Subcutaneous abdominal adipose tissue (tissue), 5 donors: ENCODE data around the gene ARMC3.

Experiments used
- H3K27ac ChIP-seq: one replicate; pipeline ENCODE4 v1.7.0; 2013; ENCODE audit warnings: low read depth, mild to moderate bottlenecking, inconsistent platforms, low read length, moderate library complexity
- H3K27me3 ChIP-seq, 5 donors: one replicate each; pipeline ENCODE4 v1.7.0; 2013; ENCODE audit warnings: low read length in 5 of 5, inconsistent platforms in 1 of 5; ENCODE audit not compliant: control insufficient read depth in 5 of 5, insufficient read depth in 4 of 5
- H3K36me3 ChIP-seq, 5 donors: one replicate each; pipeline ENCODE4 v1.7.0; 2013; ENCODE audit warnings: low read length in 5 of 5; ENCODE audit not compliant: control insufficient read depth in 5 of 5, insufficient read depth in 5 of 5
- H3K4me1 ChIP-seq, 5 donors: one replicate each; pipeline ENCODE4 v1.7.0; 2013; ENCODE audit warnings: low read length in 5 of 5, mild to moderate bottlenecking in 3 of 5, moderate library complexity in 1 of 5; ENCODE audit not compliant: control insufficient read depth in 5 of 5, insufficient read depth in 5 of 5
- H3K4me3 ChIP-seq, 5 donors: one replicate each; pipeline ENCODE4 v1.7.0; 2013; ENCODE audit warnings: low read length in 5 of 5, low read depth in 1 of 5
- H3K9ac ChIP-seq, 5 donors: one replicate each; pipeline ENCODE4 v1.7.0; 2013; ENCODE audit warnings: low read length in 5 of 5, mild to moderate bottlenecking in 4 of 5, moderate library complexity in 3 of 5
- H3K9me3 ChIP-seq, 5 donors: one replicate each; pipeline ENCODE4 v1.7.0; 2013; ENCODE audit warnings: low read length in 5 of 5; ENCODE audit not compliant: control insufficient read depth in 5 of 5
- donor health status: healthy.
- donor health status: healthy.
- donor health status: healthy.
- donor health status: healthy.
- donor health status: healthy.

ARMC3 gene

DNA sequence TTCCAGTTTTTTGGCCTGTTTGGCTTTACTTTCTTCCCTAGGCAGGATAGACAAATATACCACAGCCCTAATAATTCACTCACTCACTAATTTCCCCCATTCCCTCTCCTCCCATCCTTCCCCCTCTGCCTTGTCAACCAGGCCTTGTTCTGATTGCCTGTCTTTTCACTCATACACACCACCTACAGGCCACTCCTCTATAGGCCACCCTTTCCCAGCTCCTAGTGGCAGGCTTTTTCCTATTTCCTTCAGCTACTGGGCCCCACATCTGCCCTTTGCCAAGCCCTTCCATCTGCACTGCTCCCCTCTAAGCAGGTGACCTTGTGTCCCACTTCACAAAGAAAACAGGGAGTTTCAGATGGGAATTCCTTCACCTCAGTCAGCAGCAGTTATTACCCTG lies 107.7 kb downstream of the ARMC3 start:
- Histone ChIP-seq H3K27ac (no peak overlapping the region), H3K9ac (no peak overlapping the region), H3K4me1 (peaks cover 0 to 2% (median 0%) of the 10 kb centered on the region in 5 donors), H3K9me3 (peaks cover 2 to 8% (median 4%) of the 10 kb centered on the region in 5 donors), H3K36me3 (no peaks in the 10 kb centered on the region), H3K4me3 (no peak overlapping the region), H3K27me3 (no peaks in the 10 kb centered on the region)

DNA sequence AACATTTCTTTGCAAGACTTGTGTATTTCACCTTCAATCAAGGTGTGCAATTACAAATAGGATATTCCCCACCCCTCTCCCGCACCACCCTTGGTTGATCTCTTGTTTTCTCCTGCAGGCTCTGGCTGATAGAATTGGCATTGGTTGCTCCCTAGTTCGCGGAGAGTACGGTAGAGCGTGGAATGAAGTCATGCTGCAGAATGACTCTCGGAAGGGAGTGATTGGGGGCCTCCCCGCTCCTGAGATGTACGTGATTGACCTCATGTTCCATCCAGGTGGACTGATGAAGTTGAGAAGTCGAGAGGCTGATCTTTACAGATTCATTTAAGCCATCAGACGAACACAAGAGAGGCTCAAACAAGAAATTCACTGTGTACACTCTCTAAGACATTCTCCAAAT lies 109.3 kb downstream of the ARMC3 start:
- H3K9ac ChIP-seq: no peak overlapping the region
- H3K36me3 ChIP-seq: no peaks in the 10 kb centered on the region
- no peak overlapping the region for H3K27ac ChIP-seq
- H3K9me3 ChIP-seq: peaks cover 2 to 8% (median 4%) of the 10 kb centered on the region in 5 donors
- peaks cover 0 to 2% (median 0%) of the 10 kb centered on the region in 5 donors for H3K4me1 ChIP-seq
- H3K27me3 ChIP-seq: no peaks in the 10 kb centered on the region
- no peak overlapping the region for H3K4me3 ChIP-seq

GRCh38 chr10:23037561-23037960 lies 109.7 kb downstream of the ARMC3 start:
- peaks cover 2 to 8% (median 5%) of the 10 kb centered on the region in 5 donors for H3K9me3 ChIP-seq
- H3K27ac ChIP-seq: no peak overlapping the region
- H3K4me1 ChIP-seq: peaks cover 0 to 2% (median 0%) of the 10 kb centered on the region in 5 donors
- H3K36me3 ChIP-seq: no peaks in the 10 kb centered on the region
- H3K9ac ChIP-seq: no peak overlapping the region
- no peak overlapping the region for H3K4me3 ChIP-seq
- H3K27me3 ChIP-seq: no peaks in the 10 kb centered on the region

GRCh38 chr10:23038172-23038571 lies 110.3 kb downstream of the ARMC3 start:
- Histone ChIP-seq H3K9me3 (peaks cover 2 to 12% (median 5%) of the 10 kb centered on the region in 5 donors), H3K4me1 (peaks cover 0 to 2% (median 0%) of the 10 kb centered on the region in 5 donors)

GRCh38 chr10:23040002-23040401 lies 112.1 kb downstream of the ARMC3 start:
- Histone ChIP-seq H3K9me3 (peaks cover 2 to 12% (median 3%) of the 10 kb centered on the region in 5 donors), H3K27ac (no peak overlapping the region), H3K27me3 (no peaks in the 10 kb centered on the region), H3K4me1 (peaks cover 0 to 2% (median 0%) of the 10 kb centered on the region in 5 donors), H3K4me3 (no peak overlapping the region), H3K9ac (no peak overlapping the region), H3K36me3 (no peaks in the 10 kb centered on the region)

More at GRCh38 chr10:23038172-23038571, 110.3 kb downstream of the ARMC3 start:
- Histone ChIP-seq H3K27me3 (no peaks in the 10 kb centered on the region), H3K27ac (no peak overlapping the region), H3K9ac (no peak overlapping the region), H3K36me3 (no peaks in the 10 kb centered on the region), H3K4me3 (no peak overlapping the region)

GRCh38 chr10:23046027-23046426 lies 118.2 kb downstream of the ARMC3 start:
- Histone ChIP-seq H3K4me3 (no peak overlapping the region), H3K4me1 (no peaks in the 10 kb centered on the region), H3K27ac (no peak overlapping the region), H3K36me3 (no peaks in the 10 kb centered on the region), H3K9ac (no peak overlapping the region), H3K9me3 (peaks cover 0 to 8% (median 0%) of the 10 kb centered on the region in 5 donors), H3K27me3 (no peaks in the 10 kb centered on the region)

DNA sequence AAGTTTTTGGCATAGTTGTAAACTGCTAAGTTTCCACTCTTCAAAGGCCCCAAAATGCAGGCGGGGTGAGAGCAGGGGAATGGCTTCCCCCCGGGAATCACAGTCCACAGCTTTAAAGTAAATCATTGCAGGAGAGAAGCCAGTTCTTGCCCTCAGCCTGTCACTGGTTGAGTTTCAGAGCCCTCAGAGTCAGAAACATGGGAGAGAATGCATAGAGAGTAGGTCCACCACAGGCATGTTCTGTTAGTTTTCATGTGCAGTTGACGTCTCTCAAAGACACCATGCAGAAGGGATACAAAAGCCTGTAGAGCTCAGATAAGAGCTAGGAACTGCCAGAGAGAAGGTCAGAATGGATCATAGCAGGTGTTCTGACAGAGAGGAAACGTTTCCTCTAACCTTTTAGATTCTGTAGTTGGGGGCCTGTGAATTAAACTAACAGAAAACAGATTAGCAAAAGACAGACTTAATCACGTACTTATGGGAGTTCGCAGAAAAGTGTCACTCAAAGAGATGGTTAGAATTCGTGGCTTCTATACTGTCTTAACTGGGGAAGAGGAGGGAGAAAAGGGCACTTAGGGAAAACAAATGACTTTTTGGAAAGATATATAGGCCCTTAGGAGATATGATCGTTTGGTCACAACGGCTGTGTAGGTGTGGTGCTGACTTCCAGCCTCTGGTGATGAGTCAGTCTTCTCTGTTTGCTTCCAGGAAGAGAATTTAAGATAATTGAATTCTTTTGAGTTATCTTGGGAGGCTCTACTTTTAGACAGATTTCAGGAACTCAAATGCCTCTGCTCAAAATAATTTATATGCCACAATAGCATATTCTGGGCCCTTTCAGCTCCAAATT lies 119.6 kb downstream of the ARMC3 start:
- Histone ChIP-seq H3K4me1 (no peaks in the 10 kb centered on the region), H3K4me3 (no peak overlapping the region), H3K9ac (no peak overlapping the region), H3K27ac (no peak overlapping the region), H3K27me3 (no peaks in the 10 kb centered on the region), H3K36me3 (no peaks in the 10 kb centered on the region), H3K9me3 (peaks cover 0 to 6% (median 0%) of the 10 kb centered on the region in 5 donors)

DNA sequence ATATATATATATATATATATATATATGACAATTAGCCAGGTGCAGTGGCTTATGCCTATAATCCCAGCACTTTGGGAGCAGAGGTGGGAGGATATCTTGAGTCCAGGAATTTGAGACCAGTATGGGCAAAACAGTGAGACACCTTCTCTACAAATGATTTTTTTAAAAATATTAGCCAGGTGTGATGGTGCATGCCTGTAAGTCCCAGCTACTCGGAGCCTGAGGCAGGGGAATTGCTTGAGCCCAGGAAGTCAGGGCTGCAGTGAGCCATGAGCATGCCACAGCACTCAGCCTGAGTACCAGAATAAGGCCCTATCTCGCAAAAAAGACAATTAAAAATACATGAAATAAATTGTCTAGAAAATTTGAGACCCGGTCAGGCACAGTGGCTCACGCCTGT lies 120.3 kb downstream of the ARMC3 start:
- Histone ChIP-seq H3K4me3 (no peak overlapping the region), H3K4me1 (peaks cover 0 to 4% (median 0%) of the 10 kb centered on the region in 5 donors), H3K36me3 (no peaks in the 10 kb centered on the region), H3K27ac (no peak overlapping the region), H3K27me3 (no peaks in the 10 kb centered on the region), H3K9me3 (no peaks in the 10 kb centered on the region), H3K9ac (no peak overlapping the region)

DNA sequence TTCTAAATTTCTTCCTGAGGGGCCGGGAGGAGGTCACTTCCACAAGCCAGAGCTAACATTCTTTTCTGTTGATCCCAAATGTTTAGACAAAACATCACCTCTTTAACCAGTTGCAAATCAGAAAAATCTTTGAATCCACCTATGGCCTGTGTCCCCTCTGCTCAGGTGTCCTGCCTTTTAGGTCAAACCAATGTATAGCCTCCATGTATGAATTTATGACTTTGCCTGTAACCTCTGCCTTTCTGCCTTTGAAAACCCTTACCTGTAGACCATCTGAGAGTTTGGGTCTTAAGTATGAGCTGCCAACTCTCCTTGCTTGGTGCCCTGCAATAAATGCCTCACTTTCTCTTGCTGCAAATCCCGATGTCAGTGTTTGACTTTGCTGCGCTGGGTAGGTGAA lies 123.4 kb downstream of the ARMC3 start:
- Histone ChIP-seq H3K9me3 (no peaks in the 10 kb centered on the region), H3K4me1 (peaks cover 0 to 4% (median 0%) of the 10 kb centered on the region in 5 donors), H3K4me3 (no peak overlapping the region), H3K27ac (no peak overlapping the region), H3K9ac (no peak overlapping the region), H3K36me3 (no peaks in the 10 kb centered on the region), H3K27me3 (no peaks in the 10 kb centered on the region)

- peaks cover 0 to 4% (median 0%) of the 10 kb centered on the region in 5 donors for H3K4me1 ChIP-seq
- no peak overlapping the region for H3K27ac ChIP-seq
- no peak overlapping the region for H3K9ac ChIP-seq
- H3K4me3 ChIP-seq: no peak overlapping the region
- no peaks in the 10 kb centered on the region for H3K36me3 ChIP-seq
- no peaks in the 10 kb centered on the region for H3K27me3 ChIP-seq
- H3K9me3 ChIP-seq: no peaks in the 10 kb centered on the region
These were observed 124.0 kb downstream of the ARMC3 start for GRCh38 chr10:23051855-23052331.
